HL-60 (cell line): Measurements from ENCODE around the gene PRKAR2B.
"Not testable (repeated sequence)": the region's sequence is repeated elsewhere in the genome, so short reads cannot be mapped to it uniquely, and the experiment has no call there.

Source experiments
- CTCF ChIP-seq: IDR thresholded peaks from one replicate; pipeline ENCODE4 v1.5.1; 2011; ENCODE audit warnings: low read length, control low read depth, inconsistent platforms; ENCODE audit not compliant: insufficient read depth
- GABPA ChIP-seq: IDR thresholded peaks from 2 replicates; pipeline ENCODE4 v1.6.1; 2012; ENCODE audit warnings: low read depth
- REST ChIP-seq: IDR thresholded peaks from 2 replicates; pipeline ENCODE4 v1.6.1; 2012; ENCODE audit warnings: low read depth; ENCODE audit not compliant: insufficient replicate concordance

GRCh38 chr7:107042326-107042910 lies 2.1 kb upstream of the PRKAR2B start:
- TF ChIP-seq CTCF, REST, GABPA: not testable (repeated sequence)
